Cardiac fibroblast (primary cell): Measurements from ENCODE around the gene BARHL2.
A peak's percentile ranks its signal among the peaks of the same experiment; 100 is the strongest.

Experiments
- DNase-seq, 2 donors: peaks; one replicate each; pipeline versions ENCODE4 v3.0.0 to v3.0.0-alpha.2; 2010; ENCODE audit warnings: low read depth in 2 of 2
- H3K4me3 ChIP-seq, 2 donors: replicated peaks in 1 of 2; 1 replicate in 1 of 2; 2 replicates in 1 of 2; pipeline ENCODE4 v1.5.1; 2011; ENCODE audit warnings: low read depth in 2 of 2, low read length in 2 of 2, mild to moderate bottlenecking in 2 of 2, moderate library complexity in 1 of 2
- CTCF ChIP-seq: IDR thresholded peaks from one replicate; pipeline ENCODE4 v1.5.1; 2011; ENCODE audit warnings: low read depth, mild to moderate bottlenecking, low read length, inconsistent platforms

The BARHL2 gene

GRCh38 chr1:90719330-90720144 is 2.4 kb upstream of the BARHL2 start:
- no peak for DNase-seq
- no peak for TF ChIP-seq CTCF
- no peak overlapping the region for H3K4me3 ChIP-seq

- DNase-seq: peak in 1 of 2 donors; percentile 9
- peak overlapping the region; percentile 24 to 34 for H3K4me3 ChIP-seq
- TF ChIP-seq CTCF: no peak
Observed at GRCh38 chr1:90718411-90719329, 1.6 kb upstream of the BARHL2 start.

GRCh38 chr1:90717665-90718410 is 736 bp upstream of the BARHL2 start:
- peak in 1 of 2 donors; percentile 31 for DNase-seq
- H3K4me3 ChIP-seq: peak overlapping the region; percentile 28 to 40
- TF ChIP-seq CTCF: no peak

- DNase-seq: no peak
- TF ChIP-seq CTCF: no peak
- no peak overlapping the region for H3K4me3 ChIP-seq
Observed at GRCh38 chr1:90717356-90717664, 208 bp upstream of the BARHL2 start.

GRCh38 chr1:90716243-90716551 is 905 bp downstream of the BARHL2 start:
- no peak overlapping the region for H3K4me3 ChIP-seq
- no peak for DNase-seq
- no peak for TF ChIP-seq CTCF

GRCh38 chr1:90715309-90715708 is 1.8 kb downstream of the BARHL2 start:
- no peak for TF ChIP-seq CTCF
- DNase-seq: no peak
- H3K4me3 ChIP-seq: no peak overlapping the region
